CD1c-positive myeloid dendritic cell (primary cell): ENCODE results near the gene TSC22D1.

ENCODE experiments used
- DNase-seq: peaks from one replicate; pipeline ENCODE4 v3.0.0-alpha.2; 2016; ENCODE audit errors: extremely low spot score

The TSC22D1 gene

DNA sequence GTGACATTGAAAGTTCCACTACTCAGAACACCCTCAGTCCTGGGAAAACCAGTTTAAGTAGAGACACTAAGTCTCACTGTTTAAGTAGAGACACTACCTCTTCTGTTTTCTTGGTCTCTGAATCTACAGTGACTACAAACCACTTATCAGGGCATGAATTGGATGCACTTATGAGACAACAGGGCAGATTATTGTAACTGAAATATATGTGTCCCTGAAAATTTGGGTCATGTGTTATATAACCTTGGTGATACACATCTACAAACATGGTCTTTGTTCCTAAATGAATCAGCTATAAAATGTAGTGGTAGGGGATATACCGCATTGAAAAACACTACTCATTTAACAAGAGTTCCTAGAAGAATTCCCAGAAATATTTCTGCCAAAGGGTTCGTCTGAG, 146.8 kb downstream of the TSC22D1 start:
- no peak for DNase-seq

GRCh38 chr13:44426461-44426860, 149.7 kb downstream of the TSC22D1 start:
- DNase-seq, result no peak

DNA sequence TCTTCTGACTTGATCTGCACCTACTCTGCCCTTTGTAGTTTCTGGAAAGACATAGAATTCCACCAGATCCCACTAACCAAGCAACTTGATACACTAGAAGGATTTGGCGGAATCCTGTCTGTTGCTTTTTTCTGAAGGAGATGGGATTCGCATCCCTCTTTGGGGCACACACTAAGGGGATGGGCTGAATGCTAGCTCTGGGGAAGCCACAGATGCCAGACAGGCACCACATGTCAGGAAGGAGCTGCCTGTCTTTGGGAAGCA, 150.4 kb downstream of the TSC22D1 start:
- no peak for DNase-seq

- no peak for DNase-seq
Measured at GRCh38 chr13:44425041-44425814, 150.9 kb downstream of the TSC22D1 start.

DNA sequence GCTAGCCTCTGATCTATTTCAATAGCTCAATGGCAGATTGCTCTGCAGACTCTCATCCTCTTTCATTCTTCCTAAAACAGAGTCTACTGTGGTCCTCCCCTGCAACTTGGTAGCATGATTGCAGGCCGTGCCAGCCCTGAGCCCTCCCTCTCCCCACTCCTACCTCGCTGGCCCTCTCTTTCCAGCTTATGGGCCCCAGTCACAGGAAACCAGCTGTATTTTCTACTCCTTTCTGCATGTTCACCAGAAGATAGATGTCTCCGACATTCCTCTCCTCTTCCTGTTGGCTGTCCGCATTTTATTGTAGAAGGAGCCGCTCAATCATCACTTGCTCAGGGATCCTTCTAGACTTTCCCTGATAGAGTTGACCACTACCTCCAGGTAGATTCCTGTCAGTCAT, 152.3 kb downstream of the TSC22D1 start:
- no peak for DNase-seq

GRCh38 chr13:44422755-44423643, 153.1 kb downstream of the TSC22D1 start:
- no peak for DNase-seq

DNA sequence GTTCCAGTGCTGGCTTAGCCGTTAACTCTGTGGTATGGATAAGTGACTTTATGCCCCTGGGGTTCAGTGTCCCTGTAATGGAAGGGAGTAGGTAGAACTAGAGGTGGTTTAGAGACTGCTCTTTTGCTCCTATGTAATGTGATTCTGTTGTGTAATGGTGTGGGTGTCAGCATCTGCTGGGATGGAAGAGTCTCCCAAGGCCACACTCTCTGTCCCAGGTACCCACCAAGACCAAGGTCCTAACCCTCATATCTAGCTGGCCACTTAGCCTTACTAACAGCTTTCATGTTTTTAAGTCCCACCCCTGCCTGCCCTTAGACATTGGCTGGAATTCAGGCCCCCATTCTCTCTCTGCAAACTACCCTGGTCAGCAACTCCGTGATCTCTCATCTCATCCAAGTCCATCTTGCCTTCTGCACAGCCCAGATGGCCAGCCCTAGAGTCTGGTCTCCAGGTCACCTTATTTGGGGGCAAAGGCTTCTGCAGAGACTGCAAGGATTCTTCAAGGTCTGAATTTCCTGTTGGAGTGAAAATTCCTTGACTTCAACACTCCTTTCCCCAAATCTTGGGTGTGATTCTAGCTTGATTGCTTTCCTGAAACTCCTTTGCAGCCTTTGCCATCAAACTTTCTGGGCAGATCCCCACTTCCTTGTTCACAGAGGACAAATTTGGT, 154.1 kb downstream of the TSC22D1 start:
- DNase-seq, result no peak

DNA sequence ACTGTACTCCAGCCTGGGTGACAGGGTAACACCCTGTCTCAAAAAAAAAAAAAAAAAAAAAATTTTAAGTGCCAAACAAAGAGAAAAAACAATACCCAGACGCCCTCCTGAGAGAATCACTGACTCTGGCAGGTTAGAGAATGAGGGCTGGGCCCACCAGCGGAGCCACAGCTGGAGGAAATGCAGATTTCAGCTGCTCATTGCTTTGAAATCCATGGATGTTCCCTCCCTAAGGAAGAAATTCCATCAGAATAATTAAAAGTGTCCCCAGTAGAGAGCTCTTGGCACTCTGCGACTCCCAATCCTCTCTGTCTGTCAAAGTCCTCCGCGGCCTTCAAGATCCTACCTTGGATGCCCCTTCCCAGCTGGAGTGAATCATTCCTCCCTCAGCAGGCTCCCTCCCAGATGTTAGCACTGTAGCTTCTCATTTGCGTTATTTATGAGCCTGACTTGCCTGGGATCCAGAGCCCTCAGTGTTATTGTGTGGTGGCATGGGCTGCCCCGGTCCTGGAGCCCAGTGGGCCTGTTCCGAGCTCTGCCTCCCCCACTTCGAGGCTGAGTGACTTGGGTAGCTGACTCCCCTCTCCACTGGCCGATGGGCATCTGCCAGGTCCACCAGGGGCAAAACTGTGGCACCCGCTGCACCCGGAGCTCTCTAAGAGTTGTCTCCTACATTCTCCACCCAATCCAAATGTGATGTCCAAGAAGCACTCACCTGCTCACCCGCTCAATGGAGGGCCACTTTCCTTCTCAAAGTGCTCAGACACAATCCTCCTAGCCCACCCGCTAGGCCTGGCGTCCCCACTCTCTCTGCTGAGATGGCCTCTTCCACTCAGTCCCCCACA, 155.5 kb downstream of the TSC22D1 start:
- DNase-seq, result no peak

DNA sequence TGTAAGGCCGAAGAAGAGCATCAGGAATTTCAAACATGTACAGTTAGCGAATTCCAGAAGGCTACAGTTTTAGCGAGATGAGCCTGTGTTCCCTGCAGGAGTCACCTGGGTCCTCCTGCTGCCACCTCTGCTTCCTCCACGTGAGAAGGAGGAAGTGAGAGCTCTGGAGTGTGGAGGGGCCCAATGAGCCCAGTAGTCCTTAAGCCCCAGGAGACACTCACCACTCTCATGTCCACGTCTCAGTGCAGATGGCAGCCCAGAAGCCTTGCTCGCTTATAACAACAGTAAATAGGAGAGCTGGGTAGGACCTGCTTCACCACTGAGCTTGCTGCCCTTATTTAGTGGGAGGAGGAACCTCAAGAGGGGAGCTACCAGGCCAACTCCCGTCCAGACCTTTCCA, 158.3 kb downstream of the TSC22D1 start:
- peak; percentile 17 for DNase-seq

GRCh38 chr13:44417446-44417845, 158.7 kb downstream of the TSC22D1 start:
- no peak for DNase-seq

GRCh38 chr13:44416744-44417143, 159.4 kb downstream of the TSC22D1 start:
- DNase-seq, result no peak

- DNase-seq, result peak; percentile 17
Measured at GRCh38 chr13:44416301-44416700, 159.8 kb downstream of the TSC22D1 start.

DNA sequence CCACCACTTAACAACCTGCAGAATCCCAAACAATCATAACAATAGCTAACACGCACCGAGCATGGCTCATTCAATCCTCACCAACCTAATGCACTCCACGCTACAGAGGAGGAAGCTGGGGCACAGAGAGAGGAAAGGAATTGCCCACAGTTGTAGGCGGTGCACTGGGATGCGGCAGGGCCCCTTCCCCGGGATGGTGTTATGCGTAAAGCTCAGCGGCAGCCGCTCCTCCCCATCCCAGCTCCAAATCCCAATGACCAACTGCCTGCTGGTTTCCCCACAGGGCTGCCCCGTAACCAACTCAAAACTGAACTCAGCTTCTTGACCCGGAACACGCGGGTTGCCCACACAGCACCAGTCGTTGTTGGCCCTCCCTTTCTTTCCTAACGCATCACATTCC, 160.3 kb downstream of the TSC22D1 start:
- DNase-seq, result no peak

DNA sequence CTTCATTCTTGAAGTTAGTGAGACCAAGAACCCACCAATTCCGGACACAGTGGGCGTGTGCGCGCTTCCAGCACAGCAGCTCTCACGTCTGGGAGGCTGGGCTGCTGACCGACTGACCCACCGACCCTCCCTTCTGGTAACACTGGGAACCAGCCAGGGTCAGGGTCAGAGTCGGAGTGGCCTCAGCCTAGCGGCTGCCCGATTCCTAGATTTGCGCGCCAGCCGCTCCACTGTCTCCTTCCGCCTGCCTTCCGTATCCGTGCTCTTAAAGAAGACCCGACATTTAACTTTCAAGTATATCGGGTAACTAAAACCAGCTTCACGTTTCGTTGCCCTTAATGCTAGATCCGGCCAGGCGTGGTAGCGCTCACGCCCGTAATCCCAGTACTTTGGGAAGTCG, 161.4 kb downstream of the TSC22D1 start:
- no peak for DNase-seq

DNA sequence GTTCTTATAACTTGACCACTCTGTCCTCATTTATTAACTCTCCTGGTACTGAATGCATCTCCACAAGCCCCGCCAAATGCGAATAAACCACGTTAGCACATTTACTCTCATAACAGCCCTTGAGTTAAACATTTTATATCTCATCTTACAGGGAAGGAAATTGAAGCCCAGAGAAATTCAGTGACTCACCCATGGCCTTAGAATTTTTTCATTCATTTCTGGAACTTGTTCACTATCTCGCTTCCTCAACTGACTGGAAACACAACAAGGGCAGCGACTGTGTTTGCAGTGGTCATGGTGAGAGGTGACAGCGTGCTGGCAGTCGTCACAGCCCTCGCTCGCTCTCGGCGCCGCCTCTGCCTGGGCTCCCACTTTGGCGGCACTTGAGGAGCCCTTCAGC, 163.0 kb downstream of the TSC22D1 start:
- DNase-seq, result no peak

DNA sequence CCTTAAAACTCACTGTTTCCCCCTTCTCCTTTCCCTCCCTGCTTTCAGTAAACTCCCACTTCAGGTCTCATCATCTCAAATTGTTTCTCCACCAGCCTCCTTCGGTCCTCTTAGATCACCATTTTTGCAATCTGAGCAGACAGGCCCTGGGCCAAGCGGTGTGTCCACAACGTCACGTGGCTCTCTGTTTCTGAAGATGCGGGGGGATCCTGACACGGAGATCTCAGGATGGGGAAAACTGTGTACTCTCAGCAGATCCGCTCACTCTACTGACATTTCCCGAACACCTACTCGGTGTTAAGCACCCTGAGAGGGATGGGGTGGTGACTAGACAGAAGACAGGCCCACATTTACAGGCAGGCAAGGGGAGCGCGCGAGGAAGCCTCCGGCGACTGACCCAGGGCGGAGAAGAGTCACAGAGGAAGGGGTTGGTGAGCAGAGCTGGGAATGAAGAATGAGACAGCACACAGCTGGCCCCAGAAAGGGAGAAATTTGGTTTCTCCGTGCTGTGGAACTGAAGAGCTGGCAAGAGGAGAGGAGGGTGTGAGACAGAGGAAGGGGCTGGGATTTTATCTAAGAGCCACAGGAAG, 163.7 kb downstream of the TSC22D1 start:
- DNase-seq, result no peak

GRCh38 chr13:44411841-44412240, 164.3 kb downstream of the TSC22D1 start:
- DNase-seq, result no peak

DNA sequence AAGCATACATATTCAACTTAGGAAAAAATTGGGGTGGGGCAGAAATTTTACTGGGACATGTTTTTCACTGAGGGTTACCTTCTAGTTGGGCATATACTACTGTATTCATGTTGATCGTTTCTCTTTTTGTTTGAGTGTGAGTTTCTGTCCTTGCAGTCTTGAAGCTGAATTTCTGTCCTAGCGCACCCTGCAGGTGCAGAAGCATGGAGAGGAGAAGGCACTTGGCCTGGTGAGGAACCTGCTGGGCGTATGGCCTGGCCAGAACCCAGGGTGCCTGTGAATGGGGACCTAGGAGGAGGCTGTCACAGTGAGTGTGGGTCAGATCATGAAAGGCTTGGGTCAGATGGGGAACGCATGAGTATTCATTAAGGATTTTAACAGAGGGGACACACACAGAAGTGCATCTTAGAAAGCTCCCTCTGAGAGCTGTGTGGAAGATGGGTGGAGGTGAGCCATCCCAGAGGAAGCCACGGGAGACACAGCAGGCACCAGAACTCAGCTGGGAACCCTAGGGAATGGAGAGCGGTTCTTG, 165.7 kb downstream of the TSC22D1 start:
- no peak for DNase-seq

- no peak for DNase-seq
Measured at GRCh38 chr13:44409595-44409994, 166.5 kb downstream of the TSC22D1 start.

GRCh38 chr13:44407891-44408290, 168.2 kb downstream of the TSC22D1 start:
- no peak for DNase-seq

DNA sequence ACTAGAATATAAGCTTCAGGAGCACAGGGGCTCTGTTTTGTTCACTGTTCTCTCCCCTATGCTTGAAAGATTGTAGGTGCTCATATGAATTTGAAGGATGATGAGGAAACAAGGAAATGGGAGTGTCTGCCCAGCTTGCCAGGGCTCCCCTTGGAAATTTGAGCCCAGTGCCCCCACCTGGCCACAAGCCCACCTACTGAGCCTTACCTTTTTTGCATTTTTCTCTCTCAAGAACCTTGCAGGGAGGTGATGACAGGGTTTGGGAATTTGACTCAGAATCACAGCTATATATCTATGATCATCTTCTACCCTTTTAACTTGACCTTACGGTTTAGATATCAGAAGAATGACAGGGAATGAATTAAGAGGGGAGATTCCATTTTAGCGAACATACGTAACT, 168.8 kb downstream of the TSC22D1 start:
- DNase-seq, result no peak
